Activated CD4-positive, CD25-positive, alpha-beta regulatory T cell treated with anti-CD3 and anti-CD28 coated beads, Interleukin-2, amount 50 U/mL, for 72 hours (primary cell): ENCODE results near the gene GAS2L1.

Experiments
- DNase-seq: peaks from one replicate; pipeline ENCODE4 v3.0.0; 2021

GAS2L1 gene

GRCh38 chr22:29310065-29310862, 3.8 kb downstream of the GAS2L1 start:
- no peak for DNase-seq

GRCh38 chr22:29310863-29311339, 4.5 kb downstream of the GAS2L1 start:
- DNase-seq, result no peak

GRCh38 chr22:29311464-29312217, 5.2 kb downstream of the GAS2L1 start:
- no peak for DNase-seq

- no peak for DNase-seq
These were observed 6.0 kb downstream of the GAS2L1 start for GRCh38 chr22:29312218-29313125.

- no peak for DNase-seq
These were observed 6.7 kb downstream of the GAS2L1 start for GRCh38 chr22:29313126-29313575.

- no peak for DNase-seq
These were observed 7.4 kb downstream of the GAS2L1 start for GRCh38 chr22:29313576-29314466.

- no peak for DNase-seq
These were observed 8.3 kb downstream of the GAS2L1 start for GRCh38 chr22:29314537-29315285.

GRCh38 chr22:29315286-29316140, 9.1 kb downstream of the GAS2L1 start, which contains the start of gene RASL10A:
RASL10A (minus strand) TSS chr22:29315697; CDS start chr22:29315246, 451 bp downstream.
- DNase-seq, result no peak

- DNase-seq, result no peak
These were observed 9.8 kb downstream of the GAS2L1 start for GRCh38 chr22:29316141-29316828.

- no peak for DNase-seq
These were observed 11.5 kb downstream of the GAS2L1 start for GRCh38 chr22:29317827-29318454.

GRCh38 chr22:29319072-29319471, 12.6 kb downstream of the GAS2L1 start:
- DNase-seq, result no peak

- no peak for DNase-seq
These were observed 14.1 kb downstream of the GAS2L1 start for GRCh38 chr22:29320546-29320945.

GRCh38 chr22:29323641-29324040, 17.2 kb downstream of the GAS2L1 start:
- no peak for DNase-seq

- no peak for DNase-seq
These were observed 18.9 kb downstream of the GAS2L1 start for GRCh38 chr22:29325356-29325755.

- no peak for DNase-seq
These were observed 19.4 kb downstream of the GAS2L1 start for GRCh38 chr22:29325785-29326315.

GRCh38 chr22:29326481-29326880, 20.0 kb downstream of the GAS2L1 start:
- no peak for DNase-seq

GRCh38 chr22:29327089-29327764, 20.8 kb downstream of the GAS2L1 start:
- no peak for DNase-seq

GRCh38 chr22:29328055-29328454, 21.6 kb downstream of the GAS2L1 start:
- DNase-seq, result no peak
